ENCODE data around the gene NDUFA5. TPM values are rescaled to one million over a fixed set of nuclear protein-coding genes. Genes with fewer than 3 reads are reported as not detected.
"Not testable (repeated sequence)": the region's sequence is repeated elsewhere in the genome, so short reads cannot be mapped to it uniquely, and the experiment has no call there.

The NDUFA5 gene
- polyA plus RNA-seq, 1 donor (not counting 4 experiments of a cell fraction or from before 2014, with no cell fraction given) = 36.9 TPM

DNA sequence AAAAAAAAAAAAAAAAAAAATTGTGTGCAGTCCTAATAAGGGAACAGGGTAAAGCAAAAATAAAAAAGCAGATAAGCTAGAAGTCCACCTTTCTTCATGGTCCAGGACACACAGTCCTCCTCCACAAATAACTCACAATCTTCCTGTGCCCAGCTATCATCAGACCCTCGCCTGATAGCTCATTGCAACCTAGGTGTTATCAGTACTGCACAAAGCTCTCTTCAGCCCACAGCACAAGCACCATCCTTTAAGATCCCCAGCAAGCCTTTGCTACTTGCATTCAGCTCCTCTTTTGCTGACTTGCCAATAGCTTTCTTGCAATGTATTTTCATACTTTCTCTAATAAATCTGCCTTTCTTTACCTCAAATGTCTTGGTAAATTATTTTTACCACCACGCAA, 5.0 kb downstream of the NDUFA5 start:
- no peaks in the 10 kb centered on the region for H3K27me3 ChIP-seq (ENCODE audit: control insufficient read depth, extremely low read depth, insufficient read depth, low read length)
- peaks cover 2 to 4% of the 10 kb centered on the region in 2 experiments for H3K36me3 ChIP-seq (ENCODE audit: control insufficient read depth in 2 of 2, extremely low read depth in 1 of 2, insufficient read depth in 2 of 2, low read length in 2 of 2)
- H4K20me1 ChIP-seq (ENCODE audit: control insufficient read depth, extremely low read depth, insufficient read depth, low read length) = no peaks in the 10 kb centered on the region
- no peak for TF ChIP-seq EZH2 (IDR thresholded peaks at IDR 0.05; ENCODE audit: low read length)
- TF ChIP-seq, protein P1, sequence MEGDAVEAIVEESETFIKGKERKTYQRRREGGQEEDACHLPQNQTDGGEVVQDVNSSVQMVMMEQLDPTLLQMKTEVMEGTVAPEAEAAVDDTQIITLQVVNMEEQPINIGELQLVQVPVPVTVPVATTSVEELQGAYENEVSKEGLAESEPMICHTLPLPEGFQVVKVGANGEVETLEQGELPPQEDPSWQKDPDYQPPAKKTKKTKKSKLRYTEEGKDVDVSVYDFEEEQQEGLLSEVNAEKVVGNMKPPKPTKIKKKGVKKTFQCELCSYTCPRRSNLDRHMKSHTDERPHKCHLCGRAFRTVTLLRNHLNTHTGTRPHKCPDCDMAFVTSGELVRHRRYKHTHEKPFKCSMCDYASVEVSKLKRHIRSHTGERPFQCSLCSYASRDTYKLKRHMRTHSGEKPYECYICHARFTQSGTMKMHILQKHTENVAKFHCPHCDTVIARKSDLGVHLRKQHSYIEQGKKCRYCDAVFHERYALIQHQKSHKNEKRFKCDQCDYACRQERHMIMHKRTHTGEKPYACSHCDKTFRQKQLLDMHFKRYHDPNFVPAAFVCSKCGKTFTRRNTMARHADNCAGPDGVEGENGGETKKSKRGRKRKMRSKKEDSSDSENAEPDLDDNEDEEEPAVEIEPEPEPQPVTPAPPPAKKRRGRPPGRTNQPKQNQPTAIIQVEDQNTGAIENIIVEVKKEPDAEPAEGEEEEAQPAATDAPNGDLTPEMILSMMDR (optimal IDR thresholded peaks at IDR 0.05 in 1 of 3, IDR thresholded peaks at IDR 0.05 in 1 of 3, conservative IDR thresholded peaks at IDR 0.05 in 1 of 3; ENCODE audit: extremely low read depth in 1 of 3, insufficient read depth in 2 of 3, low read length in 3 of 3) = no peak
- no peak overlapping the region for H2AFZ ChIP-seq (ENCODE audit: control insufficient read depth, low read length)
- H3K79me2 ChIP-seq (ENCODE audit: control insufficient read depth, insufficient read depth, low read length) = peaks cover 18% of the 10 kb centered on the region
- H3K9me1 ChIP-seq (ENCODE audit: control insufficient read depth, extremely low read depth, insufficient read depth, low read length) = peaks cover 3% of the 10 kb centered on the region
- no peak overlapping the region for H3K4me3 ChIP-seq (ENCODE audit: control insufficient read depth in 2 of 3, extremely low read depth in 1 of 3, insufficient read depth in 2 of 3, low read depth in 1 of 3, low read length in 3 of 3)
- peaks cover 7% of the 10 kb centered on the region for H3K4me1 ChIP-seq (ENCODE audit: control insufficient read depth, extremely low read depth, insufficient read depth, low read length)
- no peak overlapping the region for H3K4me2 ChIP-seq (ENCODE audit: control insufficient read depth, extremely low read depth, insufficient read depth, low read depth, low read length)
- DNase-seq (ENCODE audit: low read depth, low spot score) = no peak
- no peak overlapping the region for H3K27ac ChIP-seq (ENCODE audit: control insufficient read depth, insufficient read depth, low read length)
- FAIRE-seq = no peak
- no peaks in the 10 kb centered on the region for H3K9me3 ChIP-seq (ENCODE audit: control insufficient read depth, low read depth, low read length)
- H3K9ac ChIP-seq (ENCODE audit: control insufficient read depth, extremely low read depth, insufficient read depth, low read length) = no peak overlapping the region
- dilution Hi-C loops (cut with MboI; ENCODE audit: extremely low pct_ligation_motif_present, low sequenced_read_pairs) = no loop called here

DNA sequence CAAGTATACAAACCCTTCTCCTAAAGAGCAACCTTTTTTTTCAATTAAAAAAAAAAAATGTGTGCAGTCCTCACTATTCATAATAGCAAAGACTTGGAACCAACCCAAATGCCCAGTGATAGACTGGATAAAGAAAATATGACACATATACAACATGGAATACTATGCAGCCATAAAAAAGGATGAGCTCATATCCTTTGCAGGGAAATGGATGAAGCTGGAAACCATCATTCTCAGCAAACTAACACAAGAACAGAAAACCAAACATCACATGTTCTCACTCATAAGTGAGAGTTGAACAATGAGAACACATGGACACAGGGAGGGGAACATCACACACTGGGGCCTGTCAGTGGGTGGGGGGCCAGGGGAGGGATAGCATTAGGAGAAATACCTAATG, 5.5 kb downstream of the NDUFA5 start:
- H4K20me1 ChIP-seq (ENCODE audit: control insufficient read depth, extremely low read depth, insufficient read depth, low read length); FAIRE-seq; H2AFZ ChIP-seq (ENCODE audit: control insufficient read depth, low read length); H3K9ac ChIP-seq (ENCODE audit: control insufficient read depth, extremely low read depth, insufficient read depth, low read length); dilution Hi-C loops (cut with MboI; ENCODE audit: extremely low pct_ligation_motif_present, low sequenced_read_pairs); H3K36me3 ChIP-seq (ENCODE audit: control insufficient read depth in 2 of 2, extremely low read depth in 1 of 2, insufficient read depth in 2 of 2, low read length in 2 of 2); H3K4me2 ChIP-seq (ENCODE audit: control insufficient read depth, extremely low read depth, insufficient read depth, low read depth, low read length); H3K27ac ChIP-seq (ENCODE audit: control insufficient read depth, insufficient read depth, low read length); H3K27me3 ChIP-seq (ENCODE audit: control insufficient read depth, extremely low read depth, insufficient read depth, low read length); H3K4me3 ChIP-seq (ENCODE audit: control insufficient read depth in 2 of 3, extremely low read depth in 1 of 3, insufficient read depth in 2 of 3, low read depth in 1 of 3, low read length in 3 of 3); H3K9me1 ChIP-seq (ENCODE audit: control insufficient read depth, extremely low read depth, insufficient read depth, low read length); DNase-seq (ENCODE audit: low read depth, low spot score); H3K9me3 ChIP-seq (ENCODE audit: control insufficient read depth, low read depth, low read length); H3K4me1 ChIP-seq (ENCODE audit: control insufficient read depth, extremely low read depth, insufficient read depth, low read length): not testable (repeated sequence)
- peaks cover 15% of the 10 kb centered on the region for H3K79me2 ChIP-seq (ENCODE audit: control insufficient read depth, insufficient read depth, low read length)

DNA sequence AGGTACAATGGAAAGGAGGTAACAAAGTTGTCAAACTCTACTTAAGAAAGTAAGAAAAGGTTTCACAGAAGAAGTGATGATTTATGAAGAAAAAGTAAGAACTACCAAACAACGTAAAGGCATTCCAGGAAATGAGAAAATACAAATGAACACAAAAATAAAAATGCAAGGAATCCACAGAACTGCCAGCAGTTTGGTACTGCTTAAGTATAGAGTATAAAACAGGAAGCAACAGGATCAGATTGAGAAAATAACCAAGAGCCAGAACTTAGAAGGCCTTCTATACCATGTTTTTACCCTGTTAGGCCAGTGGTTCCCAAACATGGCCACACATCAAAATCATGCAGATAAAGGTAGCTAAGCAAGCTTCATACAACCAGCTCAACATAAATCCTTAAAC, 9.2 kb downstream of the NDUFA5 start:
- Histone ChIP-seq H3K36me3 (ENCODE audit: control insufficient read depth in 2 of 2, extremely low read depth in 1 of 2, insufficient read depth in 2 of 2, low read length in 2 of 2) (peaks cover 2 to 4% of the 10 kb centered on the region in 2 experiments), H3K4me3 (ENCODE audit: control insufficient read depth in 2 of 3, extremely low read depth in 1 of 3, insufficient read depth in 2 of 3, low read depth in 1 of 3, low read length in 3 of 3) (no peak overlapping the region), H3K9me3 (ENCODE audit: control insufficient read depth, low read depth, low read length) (no peaks in the 10 kb centered on the region), H3K27ac (ENCODE audit: control insufficient read depth, insufficient read depth, low read length) (no peak overlapping the region), H4K20me1 (ENCODE audit: control insufficient read depth, extremely low read depth, insufficient read depth, low read length) (no peaks in the 10 kb centered on the region), H3K9me1 (ENCODE audit: control insufficient read depth, extremely low read depth, insufficient read depth, low read length) (peaks cover 3% of the 10 kb centered on the region), H3K9ac (ENCODE audit: control insufficient read depth, extremely low read depth, insufficient read depth, low read length) (no peak overlapping the region), H3K4me2 (ENCODE audit: control insufficient read depth, extremely low read depth, insufficient read depth, low read depth, low read length) (no peak overlapping the region), H3K4me1 (ENCODE audit: control insufficient read depth, extremely low read depth, insufficient read depth, low read length) (no peaks in the 10 kb centered on the region), H3K79me2 (ENCODE audit: control insufficient read depth, insufficient read depth, low read length) (peaks cover 7% of the 10 kb centered on the region), H3K27me3 (ENCODE audit: control insufficient read depth, extremely low read depth, insufficient read depth, low read length) (no peaks in the 10 kb centered on the region), H2AFZ (ENCODE audit: control insufficient read depth, low read length) (no peak overlapping the region)
- TF ChIP-seq EZH2 (IDR thresholded peaks at IDR 0.05; ENCODE audit: low read length) = no peak
- TF ChIP-seq, protein P1 (optimal IDR thresholded peaks at IDR 0.05 in 1 of 3, IDR thresholded peaks at IDR 0.05 in 1 of 3, conservative IDR thresholded peaks at IDR 0.05 in 1 of 3; ENCODE audit: extremely low read depth in 1 of 3, insufficient read depth in 2 of 3, low read length in 3 of 3) = no peak
- dilution Hi-C loops (cut with MboI; ENCODE audit: extremely low pct_ligation_motif_present, low sequenced_read_pairs) = no loop called here
- DNase-seq (ENCODE audit: low read depth, low spot score) (no peak), FAIRE-seq (no peak)
